ENCODE data around the gene SERPINA5. TPM values are rescaled to one million over a fixed set of nuclear protein-coding genes. Genes with fewer than 3 reads are reported as not detected.

The SERPINA5 gene
- total and polyA plus RNA-seq, 2 of the 13 experiments (the other 11 are each of a cell fraction or from before 2014, with no cell fraction given) = 449 to 498 TPM

DNA sequence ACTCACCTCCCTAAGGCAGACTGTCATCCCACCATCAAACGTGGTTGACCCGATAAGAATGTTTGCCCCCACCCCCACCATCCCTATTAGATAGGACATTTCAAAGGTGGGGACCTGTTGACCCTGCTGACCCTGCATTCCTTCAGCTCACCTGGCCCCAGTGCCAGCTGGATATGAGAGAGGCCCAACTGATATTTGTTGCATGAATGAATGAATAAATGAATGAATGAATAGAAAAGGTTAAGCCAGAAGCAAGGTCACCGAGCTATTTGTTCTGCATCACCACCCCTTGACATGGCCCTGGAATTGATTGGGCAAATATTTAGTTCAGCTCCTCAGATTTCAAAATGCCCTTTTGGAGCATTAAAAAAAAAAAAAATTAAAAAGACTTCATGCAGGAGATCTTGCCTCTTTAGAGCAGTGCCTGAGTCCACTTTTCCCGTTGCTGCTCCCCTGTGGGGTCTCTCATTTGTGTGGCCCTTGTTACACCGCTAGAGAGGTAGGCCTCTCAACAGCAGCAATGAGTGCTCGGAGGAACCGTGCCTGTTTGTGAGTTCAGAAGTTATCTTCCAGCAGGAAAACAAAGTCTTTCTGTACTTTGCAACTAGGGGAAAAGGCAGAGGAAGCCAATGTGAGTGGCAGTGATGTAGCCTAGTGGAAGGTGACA, 8.5 kb upstream of the SERPINA5 start (continued):
- TF ChIP-seq SIN3A (IDR thresholded peaks at IDR 0.05; ENCODE audit: borderline replicate concordance, low read depth, low read length) (no peak), ZBTB25 (CRISPR knock-in tag; IDR thresholded peaks at IDR 0.05) (peak; percentile 60; the same call in 1 of the 2 replicates), NFRKB (IDR thresholded peaks at IDR 0.05) (no peak), ZBTB49 (CRISPR knock-in tag; IDR thresholded peaks at IDR 0.05; ENCODE audit: borderline replicate concordance) (no peak), BHLHE40 (IDR thresholded peaks at IDR 0.05; ENCODE audit: low read length) (peak; percentile 9; the same call in 1 of the 2 replicates), ZNF800 (CRISPR knock-in tag; IDR thresholded peaks at IDR 0.05) (no peak), ZNF678 (CRISPR knock-in tag; IDR thresholded peaks at IDR 0.05) (no peak), TMF1 (CRISPR knock-in tag; IDR thresholded peaks at IDR 0.05; ENCODE audit: low read depth) (no peak), ZNF256 (CRISPR knock-in tag; conservative IDR thresholded peaks at IDR 0.05) (0 out of 2 replicates have a peak, but pooled peaks have one; percentile 6), AHDC1 (CRISPR knock-in tag; IDR thresholded peaks at IDR 0.05; ENCODE audit: borderline replicate concordance) (peak; percentile 82; the same call in 1 of the 2 replicates), EED (CRISPR knock-in tag; IDR thresholded peaks at IDR 0.05) (no peak), ZNF770 (CRISPR knock-in tag; IDR thresholded peaks at IDR 0.05) (no peak)
- TF ChIP-seq, protein P1, sequence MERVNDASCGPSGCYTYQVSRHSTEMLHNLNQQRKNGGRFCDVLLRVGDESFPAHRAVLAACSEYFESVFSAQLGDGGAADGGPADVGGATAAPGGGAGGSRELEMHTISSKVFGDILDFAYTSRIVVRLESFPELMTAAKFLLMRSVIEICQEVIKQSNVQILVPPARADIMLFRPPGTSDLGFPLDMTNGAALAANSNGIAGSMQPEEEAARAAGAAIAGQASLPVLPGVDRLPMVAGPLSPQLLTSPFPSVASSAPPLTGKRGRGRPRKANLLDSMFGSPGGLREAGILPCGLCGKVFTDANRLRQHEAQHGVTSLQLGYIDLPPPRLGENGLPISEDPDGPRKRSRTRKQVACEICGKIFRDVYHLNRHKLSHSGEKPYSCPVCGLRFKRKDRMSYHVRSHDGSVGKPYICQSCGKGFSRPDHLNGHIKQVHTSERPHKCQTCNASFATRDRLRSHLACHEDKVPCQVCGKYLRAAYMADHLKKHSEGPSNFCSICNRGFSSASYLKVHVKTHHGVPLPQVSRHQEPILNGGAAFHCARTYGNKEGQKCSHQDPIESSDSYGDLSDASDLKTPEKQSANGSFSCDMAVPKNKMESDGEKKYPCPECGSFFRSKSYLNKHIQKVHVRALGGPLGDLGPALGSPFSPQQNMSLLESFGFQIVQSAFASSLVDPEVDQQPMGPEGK (CRISPR knock-in tag; IDR thresholded peaks at IDR 0.05) = peak; percentile 86
